ENCODE data around the gene VPS18. TPM values are rescaled to one million over a fixed set of nuclear protein-coding genes. Genes with fewer than 3 reads are reported as not detected.

VPS18 gene
- total and polyA plus RNA-seq, 3 experiments from 2014 or later: 17.2 to 23.0 (median 17.8) TPM

- DNase-seq: no peak
- H3K27ac Mint-ChIP-seq: no peak overlapping the region
- Histone ChIP-seq H3K9me3 (ENCODE audit: low read length) (no peaks in the 10 kb centered on the region), H3K4me3 (ENCODE audit: low read length) (no peak overlapping the region), H3K27me3 (ENCODE audit: insufficient read depth, low read length, poor library complexity, severe bottlenecking) (peaks cover 33% of the 10 kb centered on the region), H3K27ac (ENCODE audit: low read depth, low read length) (no peak overlapping the region), H3K4me1 (ENCODE audit: insufficient read depth, low read length) (peaks cover 27% of the 10 kb centered on the region), H3K36me3 (ENCODE audit: insufficient read depth, low read length) (no peaks in the 10 kb centered on the region)
- peaks cover 27 to 46% (median 28%) of the 10 kb centered on the region in 3 donors for H3K4me1 Mint-ChIP-seq
- ChIA-PET POLR2A (no interaction called here), CTCF (interaction anchor here (0.7 to 2.5 kb wide), 5 partner anchors 10 to 29 kb away, joined by 3 to 7 read pairs (median 5); partner anchors contain the start of gene CHAC1)
- H3K27me3 Mint-ChIP-seq: peaks cover 43 to 46% of the 10 kb centered on the region in 2 donors
- H3K4me3 Mint-ChIP-seq: peak overlapping the region in 3 of 7 donors; percentile 5 to 51 (median 20)
- H3K9me3 Mint-ChIP-seq: no peaks in the 10 kb centered on the region
- H3K36me3 Mint-ChIP-seq: no peaks in the 10 kb centered on the region
These were observed 37.9 kb downstream of the VPS18 start for GRCh38 chr15:40932156-40932555.

- Histone ChIP-seq H3K4me3 (ENCODE audit: low read length) (no peak overlapping the region), H3K4me1 (ENCODE audit: insufficient read depth, low read length) (peaks cover 25% of the 10 kb centered on the region), H3K27ac (ENCODE audit: low read depth, low read length) (no peak overlapping the region), H3K36me3 (ENCODE audit: insufficient read depth, low read length) (no peaks in the 10 kb centered on the region), H3K9me3 (ENCODE audit: low read length) (no peaks in the 10 kb centered on the region), H3K27me3 (ENCODE audit: insufficient read depth, low read length, poor library complexity, severe bottlenecking) (peaks cover 25% of the 10 kb centered on the region)
- no peaks in the 10 kb centered on the region for H3K36me3 Mint-ChIP-seq
- H3K9me3 Mint-ChIP-seq: no peaks in the 10 kb centered on the region
- peaks cover 24 to 43% (median 26%) of the 10 kb centered on the region in 3 donors for H3K4me1 Mint-ChIP-seq
- DNase-seq: no peak
- H3K27ac Mint-ChIP-seq: no peak overlapping the region
- CTCF ChIA-PET: interaction anchor here (1.3 to 1.7 kb wide), 2 partner anchors 9 to 17 kb away, joined by 4 to 5 read pairs; no protein-coding TSS in a partner anchor
- H3K27me3 Mint-ChIP-seq: peaks cover 40 to 43% of the 10 kb centered on the region in 2 donors
- POLR2A ChIA-PET: no interaction called here
- H3K4me3 Mint-ChIP-seq: no peak overlapping the region
These were observed 38.6 kb downstream of the VPS18 start for GRCh38 chr15:40932649-40933516.

DNA sequence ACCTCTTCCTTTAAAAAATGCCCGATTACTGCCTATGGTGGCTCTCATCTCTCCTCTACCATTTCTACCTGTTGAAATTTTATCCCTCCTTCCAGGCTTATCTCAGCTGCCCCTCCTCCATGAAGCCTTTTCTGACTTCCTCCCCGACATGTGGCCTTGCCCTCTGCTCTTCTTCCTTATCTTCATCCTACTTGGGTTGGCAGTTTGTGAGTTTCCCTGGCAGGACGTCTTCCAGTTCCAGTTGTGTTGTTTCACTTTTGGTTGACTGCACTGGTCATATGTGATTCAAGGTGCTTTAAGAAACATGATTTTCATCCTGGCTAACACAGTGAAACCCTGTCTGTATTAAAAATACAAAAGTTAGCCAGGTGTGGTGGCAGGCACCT, 39.3 kb downstream of the VPS18 start:
- no peak overlapping the region for H3K4me3 Mint-ChIP-seq
- no peaks in the 10 kb centered on the region for H3K36me3 Mint-ChIP-seq
- H3K4me3 ChIP-seq (ENCODE audit: low read length): no peak overlapping the region
- H3K4me1 Mint-ChIP-seq: peaks cover 24 to 39% (median 25%) of the 10 kb centered on the region in 3 donors
- H3K27me3 Mint-ChIP-seq: peaks cover 37 to 43% of the 10 kb centered on the region in 2 donors
- H3K4me1 ChIP-seq (ENCODE audit: insufficient read depth, low read length): peaks cover 24% of the 10 kb centered on the region
- ChIA-PET CTCF (interaction anchor here (1.3 kb wide), 1 partner anchor 9 kb away, joined by 5 read pairs; no protein-coding TSS in a partner anchor), POLR2A (no interaction called here)
- DNase-seq: no peak
- no peaks in the 10 kb centered on the region for H3K36me3 ChIP-seq (ENCODE audit: insufficient read depth, low read length)
- no peak overlapping the region for H3K27ac ChIP-seq (ENCODE audit: low read depth, low read length)
- no peaks in the 10 kb centered on the region for H3K9me3 ChIP-seq (ENCODE audit: low read length)
- H3K9me3 Mint-ChIP-seq: no peaks in the 10 kb centered on the region
- H3K27ac Mint-ChIP-seq: no peak overlapping the region
- H3K27me3 ChIP-seq (ENCODE audit: insufficient read depth, low read length, poor library complexity, severe bottlenecking): peaks cover 23% of the 10 kb centered on the region

DNA sequence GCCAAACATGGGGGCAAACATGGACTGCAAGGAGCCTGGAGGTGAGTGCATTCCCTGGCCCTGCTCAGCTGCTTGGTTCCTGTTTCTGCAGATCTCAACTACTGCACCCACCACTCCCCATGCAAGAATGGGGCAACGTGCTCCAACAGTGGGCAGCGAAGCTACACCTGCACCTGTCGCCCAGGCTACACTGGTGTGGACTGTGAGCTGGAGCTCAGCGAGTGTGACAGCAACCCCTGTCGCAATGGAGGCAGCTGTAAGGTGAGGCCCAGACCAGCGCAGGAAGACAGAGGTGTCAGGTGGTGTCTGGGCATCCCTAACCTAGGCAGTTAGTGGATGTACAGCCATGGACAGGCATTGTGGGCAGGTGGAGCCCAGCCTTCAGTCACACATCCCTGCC, 40.2 kb downstream of the VPS18 start:
- H3K27ac Mint-ChIP-seq: no peak overlapping the region
- no peak overlapping the region for H3K4me3 Mint-ChIP-seq
- ChIA-PET CTCF (no interaction called here), POLR2A (no interaction called here)
- no peak for DNase-seq
- peaks cover 29 to 33% of the 10 kb centered on the region in 2 donors for H3K27me3 Mint-ChIP-seq
- no peaks in the 10 kb centered on the region for H3K36me3 ChIP-seq (ENCODE audit: insufficient read depth, low read length)
- H3K4me1 ChIP-seq (ENCODE audit: insufficient read depth, low read length): peaks cover 18% of the 10 kb centered on the region
- peaks cover 23% of the 10 kb centered on the region for H3K27me3 ChIP-seq (ENCODE audit: insufficient read depth, low read length, poor library complexity, severe bottlenecking)
- H3K4me3 ChIP-seq (ENCODE audit: low read length): no peak overlapping the region
- no peaks in the 10 kb centered on the region for H3K36me3 Mint-ChIP-seq
- no peaks in the 10 kb centered on the region for H3K9me3 Mint-ChIP-seq
- H3K9me3 ChIP-seq (ENCODE audit: low read length): no peaks in the 10 kb centered on the region
- peaks cover 16 to 29% (median 19%) of the 10 kb centered on the region in 3 donors for H3K4me1 Mint-ChIP-seq
- no peak overlapping the region for H3K27ac ChIP-seq (ENCODE audit: low read depth, low read length)

DNA sequence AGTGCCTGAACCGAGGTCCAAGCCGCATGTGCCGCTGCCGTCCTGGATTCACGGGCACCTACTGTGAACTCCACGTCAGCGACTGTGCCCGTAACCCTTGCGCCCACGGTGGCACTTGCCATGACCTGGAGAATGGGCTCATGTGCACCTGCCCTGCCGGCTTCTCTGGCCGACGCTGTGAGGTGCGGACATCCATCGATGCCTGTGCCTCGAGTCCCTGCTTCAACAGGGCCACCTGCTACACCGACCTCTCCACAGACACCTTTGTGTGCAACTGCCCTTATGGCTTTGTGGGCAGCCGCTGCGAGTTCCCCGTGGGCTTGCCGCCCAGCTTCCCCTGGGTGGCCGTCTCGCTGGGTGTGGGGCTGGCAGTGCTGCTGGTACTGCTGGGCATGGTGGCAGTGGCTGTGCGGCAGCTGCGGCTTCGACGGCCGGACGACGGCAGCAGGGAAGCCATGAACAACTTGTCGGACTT, 42.0 kb downstream of the VPS18 start:
- Histone ChIP-seq H3K4me1 (ENCODE audit: insufficient read depth, low read length) (peaks cover 8% of the 10 kb centered on the region), H3K9me3 (ENCODE audit: low read length) (no peaks in the 10 kb centered on the region), H3K27ac (ENCODE audit: low read depth, low read length) (no peak overlapping the region), H3K4me3 (ENCODE audit: low read length) (no peak overlapping the region), H3K27me3 (ENCODE audit: insufficient read depth, low read length, poor library complexity, severe bottlenecking) (peaks cover 6% of the 10 kb centered on the region), H3K36me3 (ENCODE audit: insufficient read depth, low read length) (no peaks in the 10 kb centered on the region)
- Mint-ChIP-seq H3K27ac (peak overlapping the region in 1 of 8 donors; percentile 74), H3K4me1 (peaks cover 8 to 29% (median 12%) of the 10 kb centered on the region in 3 donors), H3K27me3 (peaks cover 17 to 18% of the 10 kb centered on the region in 2 donors), H3K4me3 (no peak overlapping the region), H3K36me3 (no peaks in the 10 kb centered on the region), H3K9me3 (no peaks in the 10 kb centered on the region)
- ChIA-PET POLR2A (interaction anchor here (0.7 kb wide), 1 partner anchor 1775 kb away, joined by 3 read pairs; no protein-coding TSS in a partner anchor), CTCF (interaction anchor here (0.7 kb wide), 1 partner anchor 25 kb away, joined by 3 read pairs; no protein-coding TSS in a partner anchor)
- no peak for DNase-seq

DNA sequence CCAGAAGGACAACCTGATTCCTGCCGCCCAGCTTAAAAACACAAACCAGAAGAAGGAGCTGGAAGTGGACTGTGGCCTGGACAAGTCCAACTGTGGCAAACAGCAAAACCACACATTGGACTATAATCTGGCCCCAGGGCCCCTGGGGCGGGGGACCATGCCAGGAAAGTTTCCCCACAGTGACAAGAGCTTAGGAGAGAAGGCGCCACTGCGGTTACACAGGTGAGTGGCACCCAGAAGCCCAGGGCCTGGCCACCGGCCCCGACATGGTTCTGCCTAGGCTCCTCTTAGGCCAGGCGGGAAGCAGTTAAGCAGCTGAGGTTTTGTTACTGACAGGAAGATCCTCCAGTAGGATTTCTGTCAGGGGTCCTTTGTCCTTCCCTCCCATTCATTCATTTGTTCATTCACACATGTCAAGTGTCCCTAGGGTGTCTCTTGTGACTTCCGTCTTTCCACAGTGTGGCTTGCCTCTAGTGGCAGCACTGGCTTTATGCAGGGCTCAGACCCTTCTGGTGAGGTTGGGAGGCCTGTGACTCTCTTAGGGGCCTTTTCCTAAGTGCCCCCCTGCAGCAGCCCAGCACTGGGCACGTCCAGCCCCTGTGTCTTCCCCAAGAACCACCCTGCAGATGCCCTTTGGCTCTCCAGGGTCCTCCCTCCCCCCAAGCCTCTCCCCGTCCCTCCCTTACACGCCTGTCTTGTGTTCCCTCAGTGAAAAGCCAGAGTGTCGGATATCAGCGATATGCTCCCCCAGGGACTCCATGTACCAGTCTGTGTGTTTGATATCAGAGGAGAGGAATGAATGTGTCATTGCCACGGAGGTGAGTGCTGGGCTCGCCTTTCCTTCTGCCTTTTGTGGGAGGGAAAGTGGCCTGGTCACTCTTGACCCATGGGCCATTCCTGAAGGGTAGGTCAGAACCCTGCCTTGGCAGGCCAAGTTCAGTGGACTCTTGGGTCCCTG, 42.7 kb downstream of the VPS18 start:
- CTCF ChIA-PET: interaction anchor here (0.7 to 1.0 kb wide), 2 partner anchors 26 to 27 kb away, joined by 3 read pairs; no protein-coding TSS in a partner anchor
- H3K4me3 ChIP-seq (ENCODE audit: low read length): no peak overlapping the region
- H3K27me3 Mint-ChIP-seq: peaks cover 10 to 11% of the 10 kb centered on the region in 2 donors
- no peaks in the 10 kb centered on the region for H3K36me3 ChIP-seq (ENCODE audit: insufficient read depth, low read length)
- peak overlapping the region in 1 of 7 donors; percentile 22 for H3K4me3 Mint-ChIP-seq
- DNase-seq: no peak
- no peaks in the 10 kb centered on the region for H3K9me3 ChIP-seq (ENCODE audit: low read length)
- H3K9me3 Mint-ChIP-seq: no peaks in the 10 kb centered on the region
- peaks cover 10% of the 10 kb centered on the region for H3K4me1 ChIP-seq (ENCODE audit: insufficient read depth, low read length)
- H3K27me3 ChIP-seq (ENCODE audit: insufficient read depth, low read length, poor library complexity, severe bottlenecking): no peaks in the 10 kb centered on the region
- peaks cover 7 to 25% (median 10%) of the 10 kb centered on the region in 3 donors for H3K4me1 Mint-ChIP-seq
- H3K27ac Mint-ChIP-seq: peak overlapping the region in 3 of 8 donors; percentile 38 to 69 (median 42)
- H3K36me3 Mint-ChIP-seq: no peaks in the 10 kb centered on the region
- H3K27ac ChIP-seq (ENCODE audit: low read depth, low read length): no peak overlapping the region
- POLR2A ChIA-PET: interaction anchor here (0.7 to 0.9 kb wide), 2 partner anchors 13 to 1775 kb away, joined by 3 read pairs; no protein-coding TSS in a partner anchor

DNA sequence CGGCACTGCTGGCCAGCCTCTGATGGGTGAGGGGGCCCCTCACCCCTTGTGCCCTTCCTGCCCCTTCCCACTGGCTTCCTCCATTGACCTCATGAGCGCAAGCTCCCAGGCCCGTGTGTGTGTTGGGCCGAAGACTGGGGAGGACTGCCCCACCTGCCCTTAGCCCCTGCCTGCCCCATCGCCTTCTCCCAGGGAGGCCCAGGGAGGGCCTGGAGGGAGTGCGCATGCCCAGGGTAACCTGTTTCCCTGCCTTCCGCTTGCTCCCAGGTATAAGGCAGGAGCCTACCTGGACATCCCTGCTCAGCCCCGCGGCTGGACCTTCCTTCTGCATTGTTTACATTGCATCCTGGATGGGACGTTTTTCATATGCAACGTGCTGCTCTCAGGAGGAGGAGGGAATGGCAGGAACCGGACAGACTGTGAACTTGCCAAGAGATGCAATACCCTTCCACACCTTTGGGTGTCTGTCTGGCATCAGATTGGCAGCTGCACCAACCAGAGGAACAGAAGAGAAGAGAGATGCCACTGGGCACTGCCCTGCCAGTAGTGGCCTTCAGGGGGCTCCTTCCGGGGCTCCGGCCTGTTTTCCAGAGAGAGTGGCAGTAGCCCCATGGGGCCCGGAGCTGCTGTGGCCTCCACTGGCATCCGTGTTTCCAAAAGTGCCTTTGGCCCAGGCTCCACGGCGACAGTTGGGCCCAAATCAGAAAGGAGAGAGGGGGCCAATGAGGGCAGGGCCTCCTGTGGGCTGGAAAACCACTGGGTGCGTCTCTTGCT, 43.7 kb downstream of the VPS18 start:
- no peak overlapping the region for H3K4me3 ChIP-seq (ENCODE audit: low read length)
- POLR2A ChIA-PET: interaction anchor here (0.5 to 0.9 kb wide), 2 partner anchors 14 to 379 kb away, joined by 3 to 4 read pairs; no protein-coding TSS in a partner anchor
- CTCF ChIA-PET: interaction anchor here (1.0 kb wide), 1 partner anchor 26 kb away, joined by 3 read pairs; no protein-coding TSS in a partner anchor
- peaks cover 4 to 5% of the 10 kb centered on the region in 2 donors for H3K27me3 Mint-ChIP-seq
- peak overlapping the region in 1 of 7 donors; percentile 14 for H3K4me3 Mint-ChIP-seq
- peaks cover 14 to 27% (median 16%) of the 10 kb centered on the region in 3 donors for H3K4me1 Mint-ChIP-seq
- H3K4me1 ChIP-seq (ENCODE audit: insufficient read depth, low read length): peaks cover 19% of the 10 kb centered on the region
- H3K9me3 ChIP-seq (ENCODE audit: low read length): no peaks in the 10 kb centered on the region
- no peak overlapping the region for H3K27ac ChIP-seq (ENCODE audit: low read depth, low read length)
- no peaks in the 10 kb centered on the region for H3K36me3 Mint-ChIP-seq
- no peaks in the 10 kb centered on the region for H3K27me3 ChIP-seq (ENCODE audit: insufficient read depth, low read length, poor library complexity, severe bottlenecking)
- H3K9me3 Mint-ChIP-seq: no peaks in the 10 kb centered on the region
- H3K36me3 ChIP-seq (ENCODE audit: insufficient read depth, low read length): no peaks in the 10 kb centered on the region
- peak in 1 of 5 donors; percentile 41 for DNase-seq
- no peak overlapping the region for H3K27ac Mint-ChIP-seq

Data from CD8-positive, alpha-beta memory T cell (primary cell).